Calu3 (cell line): ENCODE data around the gene ECI1. TPM values are rescaled to one million over a fixed set of nuclear protein-coding genes. Genes with fewer than 3 reads are reported as not detected.

Experiments
- BruUV-seq: library from RNA; stranded (reverse); fragments of 400-500 nt; replicated peaks from 2 replicates; lab custom pipeline; 2021; lab: Mats Ljungman, UMichigan
- CTCF ChIA-PET: fragments of 300-600 bp; sonication (Branson Sonifier 250); formaldehyde crosslinking; loops from one replicate; lab custom pipeline; 2022; ENCODE audit warnings: antibody characterized with exemption; lab: Charles Lee
- DNase-seq: peaks from one replicate; pipeline ENCODE4 v3.0.0; 2022
- H3K27ac Mint-ChIP-seq: one replicate; pipeline ENCODE4 v1.8.0; 2022; ENCODE audit warnings: mixed read lengths; ENCODE audit not compliant: unreplicated experiment
- H3K27me3 Mint-ChIP-seq: one replicate; pipeline ENCODE4 v1.8.0; 2022; ENCODE audit warnings: mixed read lengths; ENCODE audit not compliant: unreplicated experiment
- H3K36me3 Mint-ChIP-seq: one replicate; pipeline ENCODE4 v1.8.0; 2022; ENCODE audit warnings: mild to moderate bottlenecking, moderate library complexity, mixed read lengths; ENCODE audit not compliant: insufficient read depth, unreplicated experiment
- H3K4me1 Mint-ChIP-seq: one replicate; pipeline ENCODE4 v1.8.0; 2022; ENCODE audit warnings: mild to moderate bottlenecking, low read depth, mixed read lengths; ENCODE audit not compliant: unreplicated experiment
- H3K4me3 Mint-ChIP-seq: one replicate; pipeline ENCODE4 v1.8.0; 2022; ENCODE audit warnings: mild to moderate bottlenecking, low read depth, moderate library complexity, mixed read lengths; ENCODE audit not compliant: unreplicated experiment
- H3K9me3 Mint-ChIP-seq: one replicate; pipeline ENCODE4 v1.8.0; 2022; ENCODE audit warnings: low read depth, mixed read lengths; ENCODE audit not compliant: unreplicated experiment
- CTCF ChIP-seq: fragments of 200-600 bp; IDR thresholded peaks from one replicate; pipeline ENCODE4 v1.8.0; 2022; ENCODE audit warnings: antibody characterized with exemption; ENCODE audit not compliant: unreplicated experiment
- intact Hi-C: fragments of 100-400 bp; cut with micrococcal nuclease; formaldehyde crosslinking; loops from one replicate; pipeline ENCODE4 v1.10.0; 2022; ENCODE audit not compliant: unreplicated experiment
- total RNA-seq: library from RNA; stranded (reverse); gene quantifications from 2 replicates; pipeline ENCODE4 v1.2.3, GENCODE V29; 2022

The ECI1 gene
- total RNA-seq, 1 experiment from 2014 or later = 85.7 TPM

- BruUV-seq = no TSS peak
- Mint-ChIP-seq H3K27me3 (peaks cover 22% of the 10 kb centered on the region), H3K36me3 (peaks cover 5% of the 10 kb centered on the region), H3K4me1 (no peaks in the 10 kb centered on the region), H3K27ac (no peak overlapping the region), H3K9me3 (no peaks in the 10 kb centered on the region), H3K4me3 (no peak overlapping the region)
- DNase-seq = no peak
- intact Hi-C loops = no loop called here
- CTCF ChIA-PET = no interaction called here
- TF ChIP-seq CTCF = no peak
Measured at GRCh38 chr16:2282262-2282661, 30.9 kb upstream of the ECI1 start.

DNA sequence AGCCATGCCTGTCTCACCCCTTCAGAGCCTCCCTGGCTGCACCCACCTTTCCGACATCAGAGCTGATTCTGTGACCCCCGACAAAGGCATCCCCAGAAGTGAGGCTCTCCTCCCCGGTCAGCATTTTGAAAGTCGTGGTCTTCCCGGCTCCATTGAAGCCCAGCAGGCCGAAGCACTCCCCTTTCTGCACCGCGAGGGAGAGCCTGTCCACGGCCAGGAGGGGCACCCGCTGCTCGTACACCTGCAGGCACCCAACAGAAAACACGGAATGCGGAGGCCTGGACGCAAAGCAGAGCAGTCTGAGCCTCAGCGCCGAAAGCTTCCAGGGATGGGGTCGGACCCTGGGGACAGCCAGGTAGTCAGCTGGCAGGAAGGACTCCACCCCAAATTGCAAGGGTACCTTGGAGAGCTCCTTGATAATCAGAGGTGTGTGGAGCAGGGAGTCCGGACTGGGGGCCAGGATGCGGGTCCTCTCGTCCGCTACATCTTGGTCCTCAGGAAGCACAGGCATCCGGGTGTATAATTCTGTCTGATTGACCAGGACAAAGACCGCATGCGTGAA is 29.7 kb upstream of the ECI1 start:
- H3K4me1 Mint-ChIP-seq = no peaks in the 10 kb centered on the region
- intact Hi-C loops = no loop called here
- no peak for DNase-seq
- no peak for TF ChIP-seq CTCF
- no peak overlapping the region for H3K4me3 Mint-ChIP-seq
- peaks cover 5% of the 10 kb centered on the region for H3K36me3 Mint-ChIP-seq
- H3K9me3 Mint-ChIP-seq = no peaks in the 10 kb centered on the region
- peaks cover 26% of the 10 kb centered on the region for H3K27me3 Mint-ChIP-seq
- BruUV-seq = no TSS peak
- CTCF ChIA-PET = no interaction called here
- H3K27ac Mint-ChIP-seq = no peak overlapping the region

DNA sequence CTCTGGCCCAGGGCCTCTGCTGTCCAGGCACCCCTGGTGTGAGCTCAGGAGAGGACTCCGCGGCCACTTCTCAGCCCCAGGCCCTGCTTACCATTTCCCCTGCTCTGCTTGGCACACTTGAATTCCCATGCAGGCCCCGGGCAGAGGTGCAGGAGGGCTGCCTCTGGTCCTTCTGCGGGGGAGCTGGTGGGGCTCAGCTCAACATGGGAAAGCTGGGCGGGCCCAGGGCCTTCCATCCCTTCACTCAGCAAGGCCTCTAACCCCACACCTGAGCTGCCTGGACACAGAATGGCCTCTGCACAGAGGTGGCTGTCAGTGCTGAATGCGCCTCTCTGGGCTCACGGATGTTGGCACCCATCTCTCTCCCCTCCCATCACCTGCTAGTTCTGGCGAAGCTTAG is 29.1 kb upstream of the ECI1 start:
- Mint-ChIP-seq H3K4me3 (no peak overlapping the region), H3K27ac (no peak overlapping the region), H3K9me3 (no peaks in the 10 kb centered on the region), H3K36me3 (peaks cover 5% of the 10 kb centered on the region), H3K27me3 (peaks cover 26% of the 10 kb centered on the region), H3K4me1 (no peaks in the 10 kb centered on the region)
- no TSS peak for BruUV-seq
- intact Hi-C loops = no loop called here
- CTCF ChIA-PET = no interaction called here
- no peak for TF ChIP-seq CTCF
- DNase-seq = no peak

GRCh38 chr16:2278956-2279800 is 27.8 kb upstream of the ECI1 start:
- intact Hi-C loops = no loop called here
- no TSS peak for BruUV-seq
- H3K36me3 Mint-ChIP-seq = no peaks in the 10 kb centered on the region
- no peak for DNase-seq
- no peak overlapping the region for H3K4me3 Mint-ChIP-seq
- H3K9me3 Mint-ChIP-seq = no peaks in the 10 kb centered on the region
- no peak overlapping the region for H3K27ac Mint-ChIP-seq
- H3K27me3 Mint-ChIP-seq = peaks cover 25% of the 10 kb centered on the region
- CTCF ChIA-PET = interaction anchor here (0.6 to 1.0 kb wide), 2 partner anchors 10 to 11 kb away, joined by 3 read pairs; no protein-coding TSS in a partner anchor
- no peaks in the 10 kb centered on the region for H3K4me1 Mint-ChIP-seq
- no peak for TF ChIP-seq CTCF
